ENCODE data around the gene PEX11B. TPM values are rescaled to one million over a fixed set of nuclear protein-coding genes. Genes with fewer than 3 reads are reported as not detected.

Gene PEX11B
- total and polyA plus RNA-seq, 2 of the 8 experiments (the other 6 are each of a cell fraction or from before 2014, with no cell fraction given), result 9.1 to 15.1 TPM

DNA sequence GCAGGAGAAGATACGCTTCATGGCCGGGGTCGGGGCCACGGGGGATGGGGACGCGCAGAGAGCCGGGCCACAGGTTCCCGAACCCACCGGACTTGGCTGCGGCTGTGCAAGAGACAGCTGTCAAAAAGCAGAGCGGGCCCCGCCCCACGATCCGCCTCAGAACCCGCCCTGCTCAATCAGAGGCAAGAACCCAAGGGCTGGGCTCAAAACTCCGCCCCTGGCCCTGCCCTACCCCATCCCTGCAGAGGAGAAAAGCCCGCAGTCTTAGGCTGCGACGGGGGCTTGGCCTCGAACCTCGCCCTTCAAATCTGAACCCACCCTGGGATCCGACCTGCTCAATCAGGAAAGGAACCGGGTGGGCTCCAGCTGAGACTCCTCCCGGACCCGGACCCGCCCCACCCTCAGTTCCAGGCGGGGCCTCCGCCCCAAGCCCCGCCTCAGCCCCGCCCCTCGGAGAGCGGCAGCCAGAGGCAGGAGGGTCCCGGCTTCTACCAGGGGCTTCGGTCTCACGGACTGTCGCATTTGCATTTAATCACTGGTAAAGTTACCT, 32.7 kb downstream of the PEX11B start, which contains the start of gene ANKRD35:
Gene ANKRD35 (minus strand): TSS at position 129 of the 550 bp plus-strand sequence. CDS start 108 bp downstream, at position 21.
- H2BK12ac ChIP-seq (ENCODE audit: low read depth, low read length), result no peak within 1 kb of the TSS
- no peak within 1 kb of the TSS for H3K27ac ChIP-seq (ENCODE audit: low read depth, low read length)
- no peak within 1 kb of the TSS for H3K14ac ChIP-seq (ENCODE audit: insufficient read length)
- peak in 1 of 2 experiments; percentile 90 for DNase-seq (ENCODE audit: low read depth in 1 of 2, low spot score in 2 of 2)
- ChIA-PET CTCF (ENCODE audit: partially characterized antibody) (interaction anchor here (0.7 to 8.7 kb wide), 6 partner anchors 13 to 132 kb away, joined by 3 to 84 read pairs (median 11); partner anchors contain the start of genes ITGA10 and NUDT17), POLR2A (ENCODE audit: partially characterized antibody) (interaction anchor here (0.9 to 1.3 kb wide), 5 partner anchors 10 to 166 kb away, joined by 3 to 5 read pairs (median 3); partner anchors contain the start of gene PIAS3)
- no peaks in the 10 kb centered on the region; a peak in 1 of 7 replicates for H3K4me1 ChIP-seq (replicated peaks in 1 of 4; ENCODE audit: control insufficient read depth in 3 of 4, insufficient read depth in 4 of 4, low read length in 3 of 4)
- no peak within 1 kb of the TSS for H2BK5ac ChIP-seq (ENCODE audit: low read depth, low read length)
- H4K5ac ChIP-seq (ENCODE audit: insufficient read length, low read depth, low read length), result no peak within 1 kb of the TSS
- no peak within 1 kb of the TSS for H2AK5ac ChIP-seq (ENCODE audit: low read depth, low read length)
- H3K4me3 ChIP-seq (ENCODE audit: extremely low read depth in 1 of 4, insufficient read depth in 2 of 4, low read depth in 3 of 4, low read length in 4 of 4), result peak within 1 kb of the TSS; percentile 44 to 72 (median 67)
- H2BK15ac ChIP-seq (ENCODE audit: low read length), result no peak within 1 kb of the TSS
- peaks cover 5% of the 10 kb centered on the region; the same call in 1 of the 2 replicates for H3K23me2 ChIP-seq (ENCODE audit: low read depth, low read length)
- no peak within 1 kb of the TSS for H4K91ac ChIP-seq (replicated peaks; ENCODE audit: insufficient read length, low read length)
- H2AFZ ChIP-seq (ENCODE audit: low read length), result peak within 1 kb of the TSS; percentile 82; the same call in 1 of the 2 replicates
- H3K27me3 ChIP-seq (replicated peaks in 1 of 4; ENCODE audit: control insufficient read depth in 3 of 4, extremely low read depth in 1 of 4, insufficient read depth in 3 of 4, low read length in 3 of 4), result peaks cover 0 to 21% (median 15%) of the 10 kb centered on the region in 4 experiments; a peak in 6 of 7 replicates
- H3K79me1 ChIP-seq (ENCODE audit: low read depth, low read length), result no peaks in the 10 kb centered on the region
- no peak within 1 kb of the TSS for H3K23ac ChIP-seq (ENCODE audit: insufficient read length)
- no peaks in the 10 kb centered on the region for H3K9me3 ChIP-seq (ENCODE audit: insufficient read depth in 2 of 2, low read depth in 1 of 2, low read length in 1 of 2)
- H3K4me2 ChIP-seq (ENCODE audit: insufficient read depth in 1 of 2, low read depth in 2 of 2, low read length in 2 of 2), result peak within 1 kb of the TSS; percentile 63
- H3K36me3 ChIP-seq (ENCODE audit: control insufficient read depth in 2 of 4, insufficient read depth in 4 of 4, low read length in 3 of 4), result no peaks in the 10 kb centered on the region
- H3K79me2 ChIP-seq (ENCODE audit: control insufficient read depth in 1 of 2, insufficient read depth in 2 of 2, low read length in 2 of 2), result no peaks in the 10 kb centered on the region
- no peaks in the 10 kb centered on the region for H4K20me1 ChIP-seq (replicated peaks in 1 of 2; ENCODE audit: control insufficient read depth in 1 of 2, insufficient read depth in 2 of 2, low read length in 2 of 2)
- H3K4ac ChIP-seq (replicated peaks; ENCODE audit: insufficient read length, low read depth, low read length), result no peak within 1 kb of the TSS
- H3K56ac ChIP-seq (replicated peaks; ENCODE audit: insufficient read length, low read depth, low read length), result no peak within 1 kb of the TSS
- no peak within 1 kb of the TSS for H2BK20ac ChIP-seq (ENCODE audit: low read length)
- no peak within 1 kb of the TSS for H3K9ac ChIP-seq (replicated peaks in 1 of 4; ENCODE audit: extremely low read depth in 1 of 4, low read depth in 3 of 4, low read length in 3 of 4)
- no peak within 1 kb of the TSS; the same call in 1 of the 2 replicates for H4K8ac ChIP-seq (ENCODE audit: extremely low read depth, insufficient read depth, low read length)
- no peak within 1 kb of the TSS for H2BK120ac ChIP-seq (replicated peaks; ENCODE audit: low read depth, low read length)
- FAIRE-seq, result no peak
- no peak within 1 kb of the TSS; the same call in 1 of the 2 replicates for H3K18ac ChIP-seq (ENCODE audit: extremely low read depth, low read length)
- 5% methylated on average over 12 of the region's 36 CpGs; no CpG with 5 or more reads in 1 of the 2 experiments for WGBS, 2 experiments (ENCODE audit: extremely low coverage in 1 of 2, insufficient coverage in 1 of 2, insufficient read length in 1 of 2, insufficient replicate concordance in 2 of 2, low coverage in 1 of 2, low lambda C conversion rate in 2 of 2, missing lambda C conversion rate in 1 of 2)
- TF ChIP-seq CBX8 (IDR thresholded peaks at IDR 0.05; ENCODE audit: borderline replicate concordance, low read depth, low read length) (no peak), KDM4A (IDR thresholded peaks at IDR 0.05; ENCODE audit: low read depth, low read length, severe bottlenecking) (peak; percentile 76), ZNF274 (IDR thresholded peaks at IDR 0.05; ENCODE audit: borderline replicate concordance, extremely low read depth, low read length) (no peak), BACH1 (IDR thresholded peaks at IDR 0.05; ENCODE audit: low read length) (no peak), RXRA (IDR thresholded peaks at IDR 0.05; ENCODE audit: insufficient read depth, low read depth, low read length) (no peak), NANOG (IDR thresholded peaks at IDR 0.05; ENCODE audit: insufficient read depth, low read depth, low read length, poor library complexity, severe bottlenecking) (no peak), SP4 (IDR thresholded peaks at IDR 0.05; ENCODE audit: low read length) (0 out of 2 replicates have a peak, but pooled peaks have one; percentile 62), SIN3A (conservative IDR thresholded peaks at IDR 0.05 in 1 of 2, IDR thresholded peaks at IDR 0.05 in 1 of 2; ENCODE audit: low read depth in 1 of 2, low read length in 2 of 2) (peak; percentile 61 to 68; a peak in 2 of 4 replicates), POLR2AphosphoS5 (IDR thresholded peaks at IDR 0.05; ENCODE audit: low read depth, low read length) (no peak), SP1 (IDR thresholded peaks at IDR 0.05; ENCODE audit: low read depth, low read length) (peak; percentile 27; the same call in 1 of the 2 replicates), FOSL1 (IDR thresholded peaks at IDR 0.05; ENCODE audit: insufficient read depth, low read depth, low read length) (no peak), SUZ12 (IDR thresholded peaks at IDR 0.05; ENCODE audit: low read length) (no peak)
